Activated CD4-positive, alpha-beta T cell treated with anti-CD3 and anti-CD28 coated beads for 1 hour (primary cell): ENCODE data around the gene SRSF8.
"Not testable (repeated sequence)": the region's sequence is repeated elsewhere in the genome, so short reads cannot be mapped to it uniquely, and the experiment has no call there.

ENCODE experiments used
- DNase-seq: peaks from one replicate; pipeline ENCODE4 v3.0.0-alpha.2; 2020

Gene SRSF8

DNA sequence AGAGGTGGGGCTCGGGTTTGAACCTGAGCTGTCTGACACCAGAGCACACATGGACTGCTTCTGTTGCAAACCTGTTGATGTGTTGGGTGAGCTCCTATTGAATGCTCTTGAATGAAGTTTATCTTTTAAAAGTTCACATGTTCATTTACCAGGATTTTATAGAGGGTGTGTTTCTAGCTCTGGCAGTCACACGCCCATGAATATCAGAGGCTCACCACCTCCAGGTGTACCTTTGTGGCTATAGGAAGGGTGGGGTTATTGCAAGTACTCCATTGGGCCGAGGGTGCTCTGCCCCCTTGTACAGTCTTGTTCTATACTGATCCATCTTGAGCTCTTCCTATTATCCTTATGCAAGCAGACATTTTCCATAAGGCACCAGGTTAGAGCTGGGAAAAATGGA, 32.1 kb downstream of the SRSF8 start:
- DNase-seq, result no peak

DNA sequence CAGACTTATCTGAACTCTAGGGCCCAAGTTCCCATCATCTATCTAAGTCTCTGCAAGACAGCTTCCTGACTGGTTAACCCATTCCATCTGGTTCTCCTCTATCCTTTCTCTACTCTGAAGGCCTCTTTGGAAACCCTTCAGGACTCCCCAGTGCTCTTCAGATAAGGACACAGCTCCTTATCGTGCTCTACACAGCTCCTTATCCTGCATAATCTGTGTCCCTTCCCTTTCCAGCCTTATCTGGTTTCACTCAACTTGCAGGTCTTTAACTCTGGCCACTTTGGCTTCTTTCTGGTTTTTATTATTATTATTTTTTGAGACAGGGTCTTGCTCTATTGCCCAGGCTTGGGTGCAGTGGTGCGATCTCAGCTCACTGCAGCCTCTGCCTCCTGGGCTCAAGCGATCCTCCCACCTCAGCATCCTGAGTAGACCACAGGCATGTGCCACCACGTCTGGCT, 33.5 kb downstream of the SRSF8 start:
- DNase-seq, result no peak

DNA sequence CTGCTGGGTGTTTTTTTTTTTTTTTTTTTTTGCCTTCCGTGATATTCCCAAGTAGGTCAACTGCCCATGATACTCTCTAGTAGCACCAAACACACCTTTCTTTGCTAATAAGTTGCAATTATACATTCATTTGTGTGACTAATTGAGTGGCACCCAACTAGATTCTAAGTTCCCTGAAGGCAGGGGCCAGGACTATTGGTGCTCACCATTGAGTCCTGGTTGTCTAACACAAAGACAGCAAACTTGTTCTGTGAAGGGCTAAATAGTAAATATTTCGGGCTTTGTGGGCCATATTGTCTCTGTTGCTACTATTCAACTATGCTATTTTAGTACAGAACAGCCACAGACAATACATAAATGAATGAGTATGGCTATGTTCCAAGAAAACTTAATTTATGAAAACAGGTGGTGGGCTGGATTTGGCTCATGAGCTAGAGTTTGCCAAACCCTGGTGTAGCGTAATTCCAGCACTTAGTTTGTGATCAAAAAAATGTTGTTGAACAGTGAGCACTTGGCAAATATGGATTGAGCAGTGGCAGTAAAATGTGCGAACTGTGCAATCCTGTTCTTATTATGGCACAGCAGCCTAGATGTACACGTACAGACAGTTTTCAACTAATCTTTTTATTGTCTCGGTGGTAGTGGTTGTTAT, 34.3 kb downstream of the SRSF8 start:
- no peak for DNase-seq

DNA sequence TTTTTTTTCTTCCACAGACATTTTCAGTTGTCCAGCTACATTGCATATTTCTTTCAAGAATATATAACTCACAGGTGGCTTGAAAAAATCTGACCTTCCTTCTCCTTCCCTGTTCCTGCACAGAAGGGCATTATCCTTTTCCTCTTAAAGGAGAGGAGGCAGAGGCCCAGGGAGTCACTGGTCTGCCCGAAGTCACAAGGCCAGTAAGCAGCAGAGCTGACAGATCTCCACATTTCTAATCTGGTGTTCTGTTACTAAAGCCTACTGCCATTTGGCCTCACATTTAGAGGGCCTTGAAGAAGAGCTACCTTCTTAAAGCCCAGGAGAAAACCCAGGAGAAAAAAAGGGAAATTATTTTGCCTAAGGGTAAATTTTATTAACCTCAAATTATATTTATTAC, 35.2 kb downstream of the SRSF8 start:
- DNase-seq, result no peak

DNA sequence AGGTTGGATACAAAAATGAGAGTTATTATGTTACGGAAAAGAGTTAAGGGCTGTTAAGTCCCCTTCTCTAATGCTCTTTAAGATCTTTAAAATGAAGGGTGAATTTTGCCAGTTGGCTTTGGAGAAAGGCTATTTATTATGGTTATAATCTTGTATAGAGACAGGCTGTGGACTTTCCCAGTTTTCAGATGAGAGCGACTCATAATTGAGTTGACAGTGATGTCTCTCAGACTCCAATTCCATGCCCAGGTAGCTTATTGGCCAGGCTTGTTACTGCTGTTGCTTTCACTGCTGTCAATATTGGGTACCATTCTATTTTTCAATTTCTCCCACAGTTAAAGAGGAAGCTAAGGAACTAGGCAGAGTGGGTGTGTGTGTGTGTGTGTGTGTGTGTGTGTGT, 36.0 kb downstream of the SRSF8 start:
- no peak for DNase-seq

DNA sequence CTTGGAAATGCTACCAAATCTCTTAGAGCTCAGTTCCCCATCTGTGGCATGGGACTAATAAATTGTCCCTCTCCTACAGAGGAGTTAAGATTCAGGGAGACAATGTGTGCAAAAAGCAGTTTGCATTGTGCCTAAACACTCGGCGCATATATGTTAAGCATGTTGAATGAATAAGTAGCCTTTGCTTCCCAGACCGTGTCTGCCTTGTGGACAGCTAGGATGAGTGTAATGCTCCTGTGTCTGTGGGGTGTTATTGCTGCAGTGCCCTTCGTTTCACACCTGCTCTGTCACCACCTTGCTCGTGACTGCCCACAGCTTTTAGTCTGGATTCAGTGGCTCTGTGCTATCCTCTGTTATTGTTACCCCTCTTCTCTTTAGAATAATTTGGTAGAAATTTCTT, 37.0 kb downstream of the SRSF8 start:
- DNase-seq, result no peak

DNA sequence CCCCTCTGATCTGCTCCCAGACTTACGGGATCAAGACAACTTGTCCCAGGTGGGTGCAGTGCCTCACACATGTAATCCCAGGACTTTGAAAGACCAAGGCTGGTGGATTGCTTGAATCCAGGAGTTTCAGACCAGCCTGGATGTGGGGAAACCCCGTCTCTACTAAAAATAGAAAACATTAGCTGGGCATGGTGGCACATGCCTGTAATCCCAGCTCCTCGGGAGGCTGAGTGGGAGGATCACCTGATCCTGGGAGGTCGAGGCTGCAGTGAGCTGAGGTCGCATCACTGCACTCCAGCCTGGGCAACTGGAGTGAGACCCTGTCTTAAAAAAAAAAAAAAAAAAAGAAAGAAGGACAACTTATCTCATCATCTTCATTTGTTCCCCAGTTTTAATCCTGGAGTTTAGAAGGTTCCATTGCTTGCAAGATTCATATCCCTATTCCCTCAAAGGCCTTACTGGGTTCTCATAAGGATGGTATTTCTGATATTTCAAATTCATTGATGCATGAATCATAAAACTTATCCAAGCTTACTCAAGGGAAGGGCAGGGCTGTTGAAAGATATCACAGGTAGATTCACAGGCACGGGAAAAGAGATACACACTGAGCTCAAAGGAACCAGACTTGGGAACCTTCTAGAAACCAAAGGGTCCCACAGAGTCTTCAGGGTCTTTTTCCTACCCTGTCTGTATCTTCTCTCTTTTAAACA, 37.6 kb downstream of the SRSF8 start:
- no peak for DNase-seq

DNA sequence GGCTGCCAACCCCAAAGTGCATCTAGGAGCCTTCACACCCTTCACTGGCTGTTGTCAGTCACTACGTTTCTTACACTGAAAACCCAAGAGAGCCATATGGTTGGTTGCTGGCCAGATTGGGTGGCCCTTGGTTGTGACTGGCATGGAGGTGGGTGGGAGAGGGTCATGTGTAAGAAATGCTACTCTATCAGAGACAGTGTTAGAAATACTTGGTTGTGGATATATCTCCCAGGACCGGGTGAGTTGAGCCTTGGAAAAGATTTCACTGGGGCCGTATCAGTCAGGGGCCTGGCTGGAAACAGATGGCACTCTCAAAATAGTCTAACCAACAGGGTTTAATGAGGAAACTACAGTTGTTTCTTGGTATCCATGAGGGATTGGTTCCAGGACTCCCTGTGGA, 38.1 kb downstream of the SRSF8 start:
- no peak for DNase-seq

DNA sequence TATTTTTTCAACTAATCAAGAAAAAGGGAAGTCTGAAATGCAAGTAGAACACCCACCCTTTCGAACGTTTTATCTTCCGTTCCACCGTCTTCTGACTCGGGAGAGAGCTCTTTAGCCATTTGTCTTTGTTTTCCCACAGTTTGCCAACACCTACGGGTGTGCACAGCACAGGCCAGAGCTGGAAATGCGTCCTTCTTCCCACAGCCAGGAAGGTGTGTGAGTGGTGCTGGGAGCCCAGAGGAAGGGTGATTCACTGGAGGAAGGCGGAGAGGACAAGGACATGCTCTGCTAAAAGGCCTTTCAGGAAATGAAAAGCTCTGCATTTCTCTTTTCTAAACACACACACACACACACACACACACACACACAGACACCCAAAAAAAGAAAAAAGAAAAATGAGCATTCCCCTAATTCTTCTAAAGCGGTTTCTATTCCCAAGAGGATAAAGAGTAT, 41.5 kb downstream of the SRSF8 start:
- no peak for DNase-seq

DNA sequence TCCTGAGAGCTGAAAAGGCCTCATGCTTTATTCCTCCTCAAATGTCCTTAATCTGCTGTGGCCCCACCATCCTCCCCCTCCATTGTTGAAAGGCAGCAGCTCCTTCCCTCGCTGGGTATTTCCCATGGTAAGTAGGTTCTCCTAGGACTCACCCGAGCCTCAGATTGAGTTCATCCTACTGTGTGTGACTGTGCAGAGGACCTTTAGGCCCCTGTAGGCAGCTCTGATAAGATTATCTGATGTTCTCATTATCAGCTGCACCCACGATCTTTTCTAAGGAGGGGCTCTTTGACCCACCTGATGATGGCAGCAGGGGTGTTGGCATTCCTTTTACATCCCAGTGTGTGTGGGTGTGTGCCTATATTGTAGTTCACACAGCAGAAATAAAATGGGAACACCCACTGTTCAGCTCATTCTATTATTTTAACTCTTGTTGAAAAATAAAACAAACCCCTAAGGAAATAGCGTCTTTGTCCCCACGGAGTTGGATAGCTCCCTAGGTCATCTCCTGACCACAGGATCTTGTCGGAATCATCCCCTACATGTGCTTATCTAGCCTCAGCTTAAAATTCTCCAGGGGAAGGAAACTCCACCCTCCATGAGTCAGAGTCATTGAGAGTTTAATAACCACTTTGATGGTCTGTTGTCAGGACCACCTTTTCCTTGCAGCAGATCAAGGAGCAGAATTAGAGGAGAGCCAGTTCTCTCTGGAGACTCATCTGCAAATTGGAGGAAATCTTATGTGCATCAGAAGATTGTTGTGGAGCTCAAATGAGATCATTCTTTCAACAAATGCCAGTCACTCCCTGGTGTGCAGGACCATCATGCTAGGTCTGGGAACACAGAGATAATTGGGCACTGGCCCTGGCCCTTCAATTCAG, 42.2 kb downstream of the SRSF8 start:
- no peak for DNase-seq

DNA sequence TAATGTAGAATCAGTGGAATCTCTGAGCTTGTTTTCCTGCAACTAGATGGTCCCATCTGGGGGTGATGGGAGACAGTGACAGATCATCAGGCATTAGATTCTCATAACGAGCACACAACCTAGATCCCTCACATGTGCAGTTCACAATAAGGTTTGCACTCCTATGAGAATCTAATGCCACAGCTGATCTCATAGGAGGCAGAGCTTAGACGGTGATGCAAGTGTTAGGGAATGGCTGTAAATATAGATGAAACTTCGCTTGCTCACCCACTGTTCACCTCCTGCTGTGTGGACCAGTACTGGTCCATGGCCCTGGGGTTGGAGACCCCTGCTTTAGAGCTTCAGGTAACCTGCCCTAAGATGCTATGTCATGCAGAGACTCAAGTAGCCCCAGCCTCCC, 44.8 kb downstream of the SRSF8 start:
- not testable (repeated sequence) for DNase-seq

DNA sequence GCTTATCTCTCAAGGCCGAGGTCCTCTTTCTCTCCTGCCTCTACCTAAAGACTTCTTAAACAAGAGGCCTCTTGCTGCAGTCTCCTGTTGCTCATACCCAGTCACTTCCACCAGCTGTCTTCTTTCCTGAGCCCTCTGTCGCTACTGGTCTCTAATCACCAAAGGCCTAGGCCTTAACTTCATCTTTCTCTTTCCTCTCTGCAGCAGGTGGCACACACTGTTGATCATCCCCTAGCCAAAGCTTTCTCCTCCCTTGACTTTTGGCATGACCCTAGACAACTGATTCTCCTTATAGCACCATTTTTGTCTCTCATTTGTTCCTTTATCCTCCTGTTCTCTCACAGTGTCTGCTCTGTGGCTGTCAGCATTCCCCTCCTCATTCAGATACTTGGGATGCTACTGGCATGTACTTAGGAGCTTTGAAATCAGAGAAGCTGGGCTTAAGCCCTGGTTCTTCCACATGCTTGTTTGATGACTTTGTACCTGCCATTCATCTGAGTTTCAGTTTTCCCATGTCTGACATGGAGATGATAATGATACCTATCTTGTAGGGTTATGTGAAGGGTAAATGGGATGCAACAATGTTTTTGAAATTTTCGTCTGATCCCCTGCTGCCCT, 45.3 kb downstream of the SRSF8 start:
- DNase-seq, result no peak

DNA sequence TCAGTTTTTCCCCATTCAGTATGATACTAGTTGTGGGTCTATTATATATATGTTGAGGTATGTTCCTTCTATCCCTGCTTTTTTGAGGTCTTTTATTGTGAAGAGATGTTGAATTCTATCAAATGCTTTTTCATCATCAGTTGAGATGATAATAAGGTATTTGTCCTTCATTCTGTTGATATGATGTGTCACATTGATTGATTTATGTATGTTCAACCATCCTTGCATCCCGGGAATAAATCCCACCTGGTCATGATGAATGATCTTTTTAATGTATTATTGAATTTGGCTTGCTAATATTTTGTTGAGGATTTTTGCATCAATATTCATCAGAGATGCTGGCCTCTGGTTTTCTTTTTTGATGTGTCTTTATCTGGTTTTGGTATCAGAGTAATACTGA, 48.9 kb downstream of the SRSF8 start:
- DNase-seq, result no peak

DNA sequence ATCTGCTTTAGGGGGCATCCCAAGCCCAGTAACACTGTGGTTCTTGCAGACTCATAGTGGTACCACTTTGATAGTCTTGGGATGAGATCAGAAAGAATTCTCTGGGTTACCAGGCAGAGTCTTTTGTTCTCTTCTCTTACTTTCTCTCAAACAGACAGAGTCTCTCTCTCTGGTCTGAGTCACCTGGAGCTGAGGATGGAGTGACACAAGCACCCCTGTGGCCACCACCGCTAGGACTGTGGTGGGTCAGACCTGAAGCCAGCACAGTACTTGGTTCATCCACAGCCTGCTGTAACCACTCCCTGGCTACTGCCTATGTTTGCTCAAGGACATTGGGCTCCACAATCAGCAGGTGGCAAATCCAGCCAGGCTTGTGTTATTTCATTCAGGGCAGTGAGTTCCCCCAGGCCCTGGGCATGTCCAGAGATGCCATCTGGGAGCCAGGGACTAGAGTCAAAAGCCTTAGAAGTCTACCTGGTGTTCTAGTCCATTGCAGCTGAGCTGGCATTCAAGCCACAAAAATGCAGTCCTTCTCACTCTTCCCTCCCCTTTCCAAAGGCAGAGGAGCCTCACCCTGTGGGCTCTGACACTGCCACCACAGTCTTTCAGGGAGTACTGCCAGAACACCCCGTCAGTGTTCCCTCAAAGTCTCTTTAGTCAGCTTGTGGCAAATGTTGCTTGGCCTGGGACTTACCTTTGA, 52.8 kb downstream of the SRSF8 start:
- DNase-seq, result no peak
